AML-193 (cell line): ENCODE data around the gene MUC13.

Experiments used
- DNase-seq, 2 experiments: peaks; one replicate each; lab custom pipeline; 2025; lab: John Stamatoyannopoulos, UW

The MUC13 gene

DNA sequence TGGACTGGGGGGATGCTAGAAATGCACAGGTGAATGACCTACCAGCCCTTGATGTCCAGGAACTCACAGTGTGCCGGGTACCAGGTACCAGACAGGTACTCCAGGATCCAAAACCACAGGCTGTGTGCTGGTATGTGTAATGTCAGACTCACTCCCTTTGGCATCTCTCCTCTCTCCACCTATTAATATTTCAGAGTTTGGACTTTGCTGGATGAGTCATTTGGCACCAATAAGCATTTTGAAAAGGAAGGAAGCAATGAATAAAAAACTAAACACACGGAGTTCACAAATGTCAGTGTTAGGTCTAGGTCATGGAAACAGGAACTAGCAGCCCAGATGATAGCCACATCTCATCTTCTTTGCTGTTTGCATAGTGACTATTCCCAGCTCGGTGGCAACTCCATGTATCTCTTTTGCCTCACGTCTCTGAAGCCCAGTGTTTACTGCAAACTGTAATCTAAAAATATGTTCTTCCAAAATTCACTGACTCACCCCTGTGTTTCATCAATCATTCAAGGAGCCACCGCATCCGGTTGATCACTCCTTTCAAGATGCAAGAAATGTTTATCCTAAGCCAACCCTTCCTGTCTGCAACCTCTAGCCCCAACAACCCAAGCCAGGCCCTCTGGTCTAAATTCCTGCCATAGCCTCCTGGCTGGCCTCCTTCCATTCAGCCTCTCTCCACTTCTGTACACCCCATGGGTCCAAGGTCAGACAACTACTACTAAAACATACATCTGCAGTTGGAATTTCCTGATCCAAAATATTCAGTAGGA, 55.8 kb downstream of the MUC13 start:
- DNase-seq: peak in 1 of 2 experiments; percentile 39

DNA sequence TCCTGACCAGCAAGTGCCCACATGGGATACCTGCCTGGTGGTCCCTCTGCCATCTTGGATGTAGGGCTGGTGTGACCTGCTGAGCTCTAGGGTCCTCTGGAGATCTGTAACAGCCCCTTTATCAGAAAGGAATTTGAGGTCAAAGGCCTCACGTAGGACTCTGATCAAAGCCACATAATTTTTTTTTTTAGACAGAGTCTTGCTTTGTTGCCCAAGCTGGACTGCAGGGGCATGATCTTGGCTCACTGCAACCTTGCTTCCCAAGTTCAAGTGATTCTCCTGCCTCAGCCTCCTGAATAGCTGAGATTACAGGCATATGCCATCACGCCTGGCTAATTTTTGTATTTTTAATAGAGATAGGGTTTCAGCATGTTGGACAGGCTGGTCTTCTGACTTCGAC, 56.9 kb downstream of the MUC13 start:
- no peak for DNase-seq

DNA sequence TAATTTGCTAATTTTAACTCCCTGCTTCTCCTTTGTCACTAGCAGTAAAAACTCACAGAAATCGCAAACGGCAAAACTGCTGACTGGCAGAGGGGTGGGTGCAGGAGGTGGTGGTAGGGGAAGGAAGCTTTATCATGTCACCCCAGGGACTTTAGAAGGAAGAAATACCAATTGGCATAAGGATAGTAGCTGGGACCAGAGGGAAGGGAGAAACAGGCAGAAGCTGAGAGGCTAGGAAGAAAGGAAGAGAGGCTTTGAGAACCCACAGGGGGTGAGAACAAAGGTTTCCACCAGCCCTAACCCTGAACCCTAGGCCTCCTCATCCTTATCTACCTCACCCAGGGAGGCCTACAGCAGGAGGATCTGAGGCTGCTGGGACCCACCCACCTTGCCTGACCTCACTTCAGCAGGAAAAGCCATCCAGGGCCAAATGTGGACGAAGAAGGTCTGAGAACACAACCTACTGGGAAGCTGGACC, 58.1 kb downstream of the MUC13 start:
- DNase-seq: no peak

GRCh38 chr3:124873226-124873625, 61.3 kb downstream of the MUC13 start:
- DNase-seq: no peak

DNA sequence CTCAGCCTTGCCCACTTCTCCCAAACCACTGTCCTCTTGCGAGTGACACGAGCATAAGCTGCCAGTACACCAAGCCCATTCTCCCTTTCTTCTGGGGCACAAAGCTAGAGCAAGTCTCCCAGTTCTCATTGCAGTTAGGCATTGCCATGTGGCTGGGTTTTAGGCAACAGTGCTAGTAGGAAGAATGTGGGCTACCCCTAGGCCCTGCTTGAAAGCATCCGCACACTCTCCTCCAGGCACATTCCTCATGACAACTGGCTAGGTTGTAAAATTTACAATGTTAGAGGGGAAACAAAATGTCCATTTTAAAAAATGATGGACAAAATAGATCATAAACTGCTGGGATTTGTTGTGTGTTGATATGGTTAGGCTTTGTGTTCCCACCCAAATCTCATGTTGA, 67.0 kb downstream of the MUC13 start:
- no peak for DNase-seq

- DNase-seq: no peak
These were observed 72.5 kb downstream of the MUC13 start for GRCh38 chr3:124862006-124862405.

GRCh38 chr3:124861041-124861440, 73.5 kb downstream of the MUC13 start:
- DNase-seq: no peak

GRCh38 chr3:124860599-124860998, 74.0 kb downstream of the MUC13 start:
- DNase-seq: no peak

- DNase-seq: no peak
These were observed 75.5 kb downstream of the MUC13 start for GRCh38 chr3:124859025-124859424.

GRCh38 chr3:124858275-124858674, 76.3 kb downstream of the MUC13 start:
- no peak for DNase-seq

DNA sequence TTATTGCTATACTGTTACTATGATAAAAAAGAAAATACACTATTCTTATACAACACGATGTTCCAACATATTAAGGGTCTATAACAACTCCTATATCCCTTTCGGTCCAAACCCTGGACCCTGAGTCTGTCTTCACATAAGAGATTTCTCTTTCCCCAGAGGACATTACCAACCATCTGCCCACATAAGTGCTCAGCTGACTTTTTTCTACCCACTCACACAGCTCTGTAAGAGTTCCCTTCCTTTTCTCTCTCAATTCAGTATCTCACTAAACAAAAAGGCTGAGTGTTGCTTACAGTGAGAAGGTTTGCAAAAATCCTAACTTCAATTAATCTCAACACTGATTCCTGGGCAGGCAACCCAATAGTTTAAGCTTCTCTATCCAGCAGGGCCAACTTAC, 77.9 kb downstream of the MUC13 start:
- DNase-seq: no peak
